ENCODE data around the gene CTRB1. TPM values are rescaled to one million over a fixed set of nuclear protein-coding genes. Genes with fewer than 3 reads are reported as not detected.

CTRB1 gene
- total RNA-seq (ENCODE audit: low replicate concordance) = not detected in 2 replicates

DNA sequence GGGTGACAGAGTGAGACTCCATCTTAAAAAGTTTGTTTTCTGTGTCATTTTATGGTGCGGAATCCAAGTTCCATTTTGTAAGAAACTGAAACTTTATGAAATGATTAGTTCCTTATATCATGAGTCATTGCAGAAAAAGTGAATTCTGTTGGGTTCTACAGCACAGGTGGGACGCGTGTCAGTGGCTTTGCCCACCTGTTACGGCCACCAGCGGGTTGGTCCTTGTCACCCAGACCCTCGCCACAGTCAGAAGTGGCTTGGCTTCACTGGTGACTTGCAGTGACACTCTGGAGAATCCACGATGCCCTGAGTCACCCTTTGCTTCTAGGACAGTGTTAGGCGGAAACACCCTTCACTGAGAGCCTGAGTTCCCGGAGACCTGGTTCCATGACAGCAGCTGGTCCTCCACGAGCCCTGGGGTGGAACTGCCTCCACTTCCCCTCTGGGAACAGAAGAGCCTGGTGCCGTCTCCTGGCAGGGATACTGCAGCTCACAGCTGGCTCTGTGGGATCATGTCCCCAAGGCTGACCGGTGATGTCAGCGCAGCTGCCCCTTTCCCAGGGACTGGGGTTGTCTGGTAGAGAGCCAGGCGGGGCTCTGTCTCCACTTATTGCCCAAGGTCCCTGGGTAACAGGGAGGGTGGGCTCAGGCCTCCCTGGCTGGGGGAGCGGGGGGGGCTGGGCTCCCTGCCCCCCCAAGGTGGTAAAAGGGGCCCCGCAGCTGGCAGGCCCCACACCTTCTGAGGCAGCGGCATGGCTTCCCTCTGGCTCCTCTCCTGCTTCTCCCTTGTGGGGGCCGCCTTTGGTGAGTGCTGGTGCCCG is at the start of gene CTRB1:
CTRB1 (plus strand) TSS at position 733 of the 821 bp plus-strand sequence; CDS start at position 753, 20 bp downstream.
- no peak within 1 kb of the TSS for H3K4me3 ChIP-seq (ENCODE audit: low read depth, low read length)
- TF ChIP-seq, protein P1, sequence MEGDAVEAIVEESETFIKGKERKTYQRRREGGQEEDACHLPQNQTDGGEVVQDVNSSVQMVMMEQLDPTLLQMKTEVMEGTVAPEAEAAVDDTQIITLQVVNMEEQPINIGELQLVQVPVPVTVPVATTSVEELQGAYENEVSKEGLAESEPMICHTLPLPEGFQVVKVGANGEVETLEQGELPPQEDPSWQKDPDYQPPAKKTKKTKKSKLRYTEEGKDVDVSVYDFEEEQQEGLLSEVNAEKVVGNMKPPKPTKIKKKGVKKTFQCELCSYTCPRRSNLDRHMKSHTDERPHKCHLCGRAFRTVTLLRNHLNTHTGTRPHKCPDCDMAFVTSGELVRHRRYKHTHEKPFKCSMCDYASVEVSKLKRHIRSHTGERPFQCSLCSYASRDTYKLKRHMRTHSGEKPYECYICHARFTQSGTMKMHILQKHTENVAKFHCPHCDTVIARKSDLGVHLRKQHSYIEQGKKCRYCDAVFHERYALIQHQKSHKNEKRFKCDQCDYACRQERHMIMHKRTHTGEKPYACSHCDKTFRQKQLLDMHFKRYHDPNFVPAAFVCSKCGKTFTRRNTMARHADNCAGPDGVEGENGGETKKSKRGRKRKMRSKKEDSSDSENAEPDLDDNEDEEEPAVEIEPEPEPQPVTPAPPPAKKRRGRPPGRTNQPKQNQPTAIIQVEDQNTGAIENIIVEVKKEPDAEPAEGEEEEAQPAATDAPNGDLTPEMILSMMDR (IDR thresholded peaks at IDR 0.05; ENCODE audit: insufficient read depth, low read length) = no peak
- DNase-seq (ENCODE audit: low read depth) = no peak

DNA sequence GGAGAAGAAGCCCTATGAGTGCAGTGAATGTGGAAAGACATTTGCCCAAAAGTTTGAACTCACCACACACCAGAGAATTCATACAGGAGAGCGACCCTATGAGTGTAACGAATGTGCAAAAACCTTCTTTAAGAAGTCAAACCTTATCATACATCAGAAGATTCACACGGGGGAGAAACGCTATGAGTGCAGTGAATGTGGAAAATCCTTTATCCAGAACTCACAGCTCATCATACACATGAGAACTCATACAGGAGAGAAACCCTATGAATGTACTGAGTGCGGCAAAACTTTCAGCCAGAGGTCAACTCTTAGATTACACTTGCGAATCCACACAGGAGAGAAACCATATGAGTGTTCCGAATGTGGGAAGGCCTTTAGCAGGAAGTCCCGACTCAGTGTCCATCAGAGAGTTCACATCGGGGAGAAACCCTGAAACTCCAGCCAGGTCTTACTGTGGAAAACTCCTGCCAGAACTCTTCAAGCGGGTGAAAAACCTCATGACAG is 48.8 kb upstream of the CTRB1 start:
- TF ChIP-seq, protein P1 (IDR thresholded peaks at IDR 0.05; ENCODE audit: insufficient read depth, low read length) = no peak
- H3K4me3 ChIP-seq (ENCODE audit: low read depth, low read length) = no peak overlapping the region
- no peak for DNase-seq (ENCODE audit: low read depth)

DNA sequence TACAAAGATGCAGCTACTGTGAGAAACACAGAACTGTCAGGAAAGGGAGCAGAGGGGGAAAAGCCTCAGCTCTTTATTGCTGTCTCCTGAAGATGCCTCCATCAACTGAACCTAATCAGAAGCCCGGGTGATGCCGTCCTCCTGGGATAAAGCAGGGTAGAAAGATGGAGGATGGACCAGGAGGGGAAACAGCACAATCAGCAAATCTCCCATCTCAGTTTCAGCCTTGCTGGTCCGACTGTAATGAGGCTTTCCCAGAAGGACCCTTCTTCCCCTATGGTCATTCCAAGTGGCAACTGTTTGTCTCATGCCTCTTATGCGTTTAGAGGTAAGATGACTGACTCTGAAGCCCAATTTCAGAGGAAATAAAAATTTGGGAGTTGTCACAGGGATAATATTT is 46.2 kb upstream of the CTRB1 start:
- no peak overlapping the region for H3K4me3 ChIP-seq (ENCODE audit: low read depth, low read length)
- DNase-seq (ENCODE audit: low read depth) = no peak
- TF ChIP-seq, protein P1 (IDR thresholded peaks at IDR 0.05; ENCODE audit: insufficient read depth, low read length) = no peak

DNA sequence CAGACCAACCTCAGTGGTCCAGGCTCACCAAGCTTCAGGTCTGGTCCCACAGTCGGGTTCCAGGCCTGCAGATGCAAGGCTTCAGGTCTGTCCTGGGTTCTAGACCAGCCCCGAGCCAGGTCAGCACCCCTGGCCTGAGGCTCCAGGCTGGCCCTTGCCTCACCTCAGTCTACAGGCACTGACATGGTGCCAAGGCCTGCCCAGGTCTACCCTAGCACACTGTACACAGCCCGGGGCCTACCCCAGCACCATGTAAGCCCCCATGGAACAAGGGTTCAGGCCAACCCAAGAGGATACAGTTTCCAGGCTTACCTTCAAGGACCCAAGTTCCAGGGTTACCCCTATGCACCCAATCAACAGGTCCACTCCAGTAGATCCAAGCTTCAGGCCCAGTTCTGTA is 43.7 kb upstream of the CTRB1 start:
- no peak for DNase-seq (ENCODE audit: low read depth)
- no peak overlapping the region for H3K4me3 ChIP-seq (ENCODE audit: low read depth, low read length)
- TF ChIP-seq, protein P1 (IDR thresholded peaks at IDR 0.05; ENCODE audit: insufficient read depth, low read length) = no peak

DNA sequence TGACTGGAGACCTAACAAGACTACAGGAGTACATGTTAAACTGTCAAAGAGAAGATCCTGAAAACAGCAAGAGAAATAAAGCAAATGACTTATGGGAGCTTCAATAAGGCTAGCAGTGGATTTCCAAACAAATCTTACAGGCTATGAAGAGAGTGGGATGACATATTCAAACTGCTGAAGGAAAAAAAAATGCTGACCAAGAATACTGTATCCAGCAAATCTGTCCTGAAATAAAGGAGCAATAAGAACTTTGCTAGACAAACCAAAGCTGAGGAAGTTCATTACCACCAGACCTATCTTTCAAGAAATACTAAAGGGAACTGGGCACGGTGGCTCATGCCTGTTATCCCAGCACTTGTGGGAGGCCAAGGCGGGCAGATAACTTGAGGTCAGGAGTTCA is 41.9 kb upstream of the CTRB1 start:
- TF ChIP-seq, protein P1 (IDR thresholded peaks at IDR 0.05; ENCODE audit: insufficient read depth, low read length) = no peak
- no peak overlapping the region for H3K4me3 ChIP-seq (ENCODE audit: low read depth, low read length)
- DNase-seq (ENCODE audit: low read depth) = no peak

DNA sequence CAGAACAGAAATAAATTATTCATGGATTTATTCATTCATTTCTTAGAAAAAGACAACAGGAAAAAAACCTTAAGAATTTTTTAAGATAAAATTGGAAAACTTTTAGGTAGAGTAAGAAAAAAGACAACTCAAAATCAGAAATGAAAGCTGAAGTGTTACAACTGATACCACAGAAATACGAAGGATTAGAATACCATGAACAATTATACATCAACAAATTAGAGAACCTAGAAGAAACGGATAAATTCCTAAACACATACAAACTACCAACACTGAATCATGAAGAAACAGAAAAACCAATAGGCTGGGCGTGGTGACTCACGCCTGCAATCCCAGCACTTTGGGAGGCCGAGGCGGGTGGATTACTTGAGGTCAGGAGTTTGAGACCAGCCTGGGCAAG is 39.6 kb upstream of the CTRB1 start:
- DNase-seq (ENCODE audit: low read depth) = no peak
- TF ChIP-seq, protein P1 (IDR thresholded peaks at IDR 0.05; ENCODE audit: insufficient read depth, low read length) = no peak
- no peak overlapping the region for H3K4me3 ChIP-seq (ENCODE audit: low read depth, low read length)
